HG02610 (cell line): ENCODE measurements around the gene TOPAZ1.

Experiments
- ATAC-seq: cut with Tn5 transposase; IDR thresholded peaks from one replicate; pipeline ENCODE4 v1.9.1; 2021; ENCODE audit warnings: mild to moderate bottlenecking, moderate library complexity; ENCODE audit not compliant: unreplicated experiment

TOPAZ1 gene

GRCh38 chr3:44242721-44243120 is 1.0 kb downstream of the TOPAZ1 start:
- no peak for ATAC-seq

- no peak for ATAC-seq
These were observed 6.5 kb downstream of the TOPAZ1 start for GRCh38 chr3:44248152-44248551.

- ATAC-seq = no peak
These were observed 10.8 kb downstream of the TOPAZ1 start for GRCh38 chr3:44252332-44252959.

- ATAC-seq = no peak
These were observed 17.7 kb downstream of the TOPAZ1 start for GRCh38 chr3:44259404-44259803.

- ATAC-seq = no peak
These were observed 22.5 kb downstream of the TOPAZ1 start for GRCh38 chr3:44264146-44264545.

- ATAC-seq = no peak
These were observed 24.1 kb downstream of the TOPAZ1 start for GRCh38 chr3:44265815-44266214.

GRCh38 chr3:44272191-44272590 is 30.5 kb downstream of the TOPAZ1 start:
- ATAC-seq = no peak

- ATAC-seq = no peak
These were observed 36.2 kb downstream of the TOPAZ1 start for GRCh38 chr3:44277925-44278324.

GRCh38 chr3:44280077-44280476 is 38.4 kb downstream of the TOPAZ1 start:
- no peak for ATAC-seq

GRCh38 chr3:44280631-44281030 is 38.9 kb downstream of the TOPAZ1 start:
- ATAC-seq = no peak

GRCh38 chr3:44284949-44285348 is 43.3 kb downstream of the TOPAZ1 start:
- no peak for ATAC-seq

- no peak for ATAC-seq
These were observed 48.3 kb downstream of the TOPAZ1 start for GRCh38 chr3:44289882-44290462.

- ATAC-seq = no peak
These were observed 50.6 kb downstream of the TOPAZ1 start for GRCh38 chr3:44292276-44292675.

- no peak for ATAC-seq
These were observed 51.3 kb downstream of the TOPAZ1 start for GRCh38 chr3:44292947-44293346.

- ATAC-seq = no peak
These were observed 55.6 kb downstream of the TOPAZ1 start for GRCh38 chr3:44297255-44297654.

GRCh38 chr3:44301746-44302145 is 60.1 kb downstream of the TOPAZ1 start:
- ATAC-seq = no peak

- no peak for ATAC-seq
These were observed 67.8 kb downstream of the TOPAZ1 start for GRCh38 chr3:44309500-44309899.

- ATAC-seq = no peak
These were observed 77.2 kb downstream of the TOPAZ1 start for GRCh38 chr3:44318891-44319311.

GRCh38 chr3:44321335-44321734 is 79.6 kb downstream of the TOPAZ1 start:
- no peak for ATAC-seq

GRCh38 chr3:44323341-44323955 is 81.8 kb downstream of the TOPAZ1 start:
- ATAC-seq = no peak

GRCh38 chr3:44324584-44324983 is 82.9 kb downstream of the TOPAZ1 start:
- ATAC-seq = no peak

- ATAC-seq = no peak
These were observed 84.3 kb downstream of the TOPAZ1 start for GRCh38 chr3:44326019-44326418.
